ENCODE results near the gene TSPAN14.

TSPAN14 gene

GRCh38 chr10:80502621-80503583 is 48.8 kb downstream of the TSPAN14 start:
- DNase-seq (ENCODE audit: insufficient read length, low spot score) (no peak), FAIRE-seq (no peak)

GRCh38 chr10:80503584-80504157 is 49.6 kb downstream of the TSPAN14 start:
- FAIRE-seq (no peak), DNase-seq (ENCODE audit: insufficient read length, low spot score) (no peak)

DNA sequence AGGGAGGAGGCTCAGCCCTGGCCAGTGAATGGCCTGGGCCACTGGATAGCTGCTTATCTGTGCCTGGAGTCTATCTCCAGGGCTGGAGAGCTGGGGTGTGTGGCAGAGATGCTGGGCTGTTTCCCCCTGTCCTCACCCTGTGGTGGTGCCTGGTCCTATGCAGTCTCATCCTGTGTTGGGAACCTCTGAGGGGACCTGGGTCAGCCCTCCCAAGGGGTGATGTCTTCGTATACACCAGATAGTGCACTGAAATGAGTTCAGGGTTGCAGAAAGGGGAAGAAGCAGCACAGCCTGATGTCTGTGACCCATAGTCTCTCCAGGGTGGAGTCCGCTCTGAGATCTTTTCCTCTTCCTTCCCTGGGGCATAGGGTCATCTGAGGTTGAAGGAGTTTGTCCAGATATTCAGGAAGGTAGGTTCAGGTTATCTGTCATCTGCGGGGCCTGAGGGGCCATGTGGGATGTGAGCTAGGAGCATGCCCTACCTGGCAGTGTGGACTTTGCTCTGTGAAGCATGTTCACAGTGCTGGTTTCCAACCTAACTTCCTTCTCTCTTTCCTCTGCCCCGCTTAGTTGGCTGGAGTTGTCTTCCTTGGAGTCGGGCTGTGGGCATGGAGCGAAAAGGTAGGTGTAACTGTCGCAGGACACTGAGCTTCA is 50.2 kb downstream of the TSPAN14 start:
- FAIRE-seq, result no peak
- DNase-seq (ENCODE audit: insufficient read length, low spot score), result no peak

GRCh38 chr10:80504897-80505465 is 50.9 kb downstream of the TSPAN14 start:
- DNase-seq (ENCODE audit: insufficient read length, low spot score), result no peak
- FAIRE-seq, result no peak

GRCh38 chr10:80506189-80506575 is 52.1 kb downstream of the TSPAN14 start:
- FAIRE-seq (no peak), DNase-seq (ENCODE audit: insufficient read length, low spot score) (peak; percentile 42)

- DNase-seq (ENCODE audit: insufficient read length, low spot score), result no peak
- FAIRE-seq, result no peak
Measured at GRCh38 chr10:80506836-80507487, 52.9 kb downstream of the TSPAN14 start.

- DNase-seq (ENCODE audit: insufficient read length, low spot score) (no peak), FAIRE-seq (no peak)
Measured at GRCh38 chr10:80509108-80509402, 54.9 kb downstream of the TSPAN14 start.

DNA sequence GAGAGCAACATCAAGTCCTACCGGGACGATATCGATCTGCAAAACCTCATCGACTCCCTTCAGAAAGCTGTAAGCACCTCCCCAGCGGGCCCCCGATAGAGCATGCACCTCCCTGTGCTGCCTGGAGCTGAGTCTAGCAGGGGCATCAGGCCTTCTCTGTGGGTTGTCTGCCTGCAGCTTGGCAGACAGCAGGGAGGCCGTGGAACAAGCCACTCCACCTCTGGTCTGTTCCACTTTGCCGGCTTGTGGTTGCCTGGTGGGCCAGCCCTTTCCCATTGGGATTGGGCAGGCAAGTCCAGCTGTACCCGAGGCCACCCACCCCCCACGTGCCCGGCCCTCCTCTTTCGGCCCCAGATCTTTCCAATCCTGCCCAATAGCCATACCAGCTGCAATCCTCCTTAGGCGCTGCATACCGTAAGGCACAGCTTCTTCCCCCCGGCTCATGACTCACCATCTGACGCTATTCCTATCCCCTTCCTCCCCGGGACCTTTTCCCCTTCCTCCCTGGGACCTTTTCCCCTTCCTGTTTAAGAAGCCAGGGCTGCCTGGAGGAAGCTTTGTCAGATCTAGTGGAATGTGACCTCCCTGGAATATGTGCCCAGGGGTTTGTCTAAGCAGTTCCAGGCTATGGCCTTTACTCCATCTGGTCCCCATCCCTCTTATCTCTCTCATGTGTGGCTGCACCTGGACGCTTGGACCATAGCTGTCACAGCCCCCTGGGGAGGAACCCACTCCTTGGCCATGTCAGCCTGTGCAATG is 55.5 kb downstream of the TSPAN14 start:
- peak; percentile 52 for FAIRE-seq
- DNase-seq (ENCODE audit: insufficient read length, low spot score), result peak; percentile 84

- DNase-seq (ENCODE audit: insufficient read length, low spot score), result no peak
- FAIRE-seq, result no peak
Measured at GRCh38 chr10:80512031-80512526, 58.0 kb downstream of the TSPAN14 start.

- FAIRE-seq (no peak), DNase-seq (ENCODE audit: insufficient read length, low spot score) (no peak)
Measured at GRCh38 chr10:80513106-80513505, 59.0 kb downstream of the TSPAN14 start.

GRCh38 chr10:80515511-80515910 is 61.4 kb downstream of the TSPAN14 start:
- DNase-seq (ENCODE audit: insufficient read length, low spot score) (no peak), FAIRE-seq (no peak)

DNA sequence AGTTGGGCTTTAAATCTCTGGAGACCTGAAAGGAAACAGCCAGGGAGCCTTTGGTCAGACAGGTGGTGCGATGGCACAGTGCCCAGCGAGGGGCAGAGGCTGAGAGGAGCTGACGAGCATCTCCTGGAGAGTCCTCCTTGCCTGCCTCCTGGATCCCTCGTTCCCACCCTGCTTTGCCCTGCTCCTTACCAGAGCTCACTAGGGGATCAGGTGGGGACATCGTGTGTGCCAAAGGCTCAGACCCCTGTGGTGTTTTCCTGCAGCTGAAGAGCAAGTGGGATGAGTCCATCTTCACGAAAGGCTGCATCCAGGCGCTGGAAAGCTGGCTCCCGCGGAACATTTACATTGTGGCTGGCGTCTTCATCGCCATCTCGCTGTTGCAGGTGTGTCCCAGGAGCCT is 61.8 kb downstream of the TSPAN14 start:
- FAIRE-seq (no peak), DNase-seq (ENCODE audit: insufficient read length, low spot score) (no peak)

GRCh38 chr10:80516506-80517075 is 62.5 kb downstream of the TSPAN14 start:
- FAIRE-seq (no peak), DNase-seq (ENCODE audit: insufficient read length, low spot score) (no peak)

DNA sequence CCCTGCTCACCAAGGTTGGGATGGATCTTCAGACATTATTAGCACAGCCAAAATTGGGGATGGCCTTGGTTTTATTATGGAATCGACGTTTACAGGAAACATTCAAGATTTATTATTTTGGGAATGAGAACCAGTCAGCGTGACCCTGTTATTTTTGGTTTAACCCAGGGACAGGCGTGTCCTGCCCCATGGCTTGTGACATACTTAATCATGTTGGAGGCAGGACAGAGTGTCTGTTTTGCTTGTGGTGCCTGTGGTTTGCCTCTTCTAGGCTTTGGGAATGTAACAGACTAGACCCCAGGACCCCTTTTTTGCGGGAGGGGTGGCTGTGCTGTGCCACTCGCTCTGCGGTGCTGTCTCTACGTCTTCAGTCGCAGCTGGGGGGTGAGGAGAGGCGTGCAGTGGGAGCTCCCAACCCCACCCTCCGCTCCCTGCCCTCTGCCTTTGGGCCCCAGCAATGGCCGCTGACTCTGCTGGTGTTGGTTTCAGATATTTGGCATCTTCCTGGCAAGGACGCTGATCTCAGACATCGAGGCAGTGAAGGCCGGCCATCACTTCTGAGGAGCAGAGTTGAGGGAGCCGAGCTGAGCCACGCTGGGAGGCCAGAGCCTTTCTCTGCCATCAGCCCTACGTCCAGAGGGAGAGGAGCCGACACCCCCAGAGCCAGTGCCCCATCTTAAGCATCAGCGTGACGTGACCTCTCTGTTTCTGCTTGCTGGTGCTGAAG is 63.5 kb downstream of the TSPAN14 start:
- FAIRE-seq (no peak), DNase-seq (ENCODE audit: insufficient read length, low spot score) (no peak)

DNA sequence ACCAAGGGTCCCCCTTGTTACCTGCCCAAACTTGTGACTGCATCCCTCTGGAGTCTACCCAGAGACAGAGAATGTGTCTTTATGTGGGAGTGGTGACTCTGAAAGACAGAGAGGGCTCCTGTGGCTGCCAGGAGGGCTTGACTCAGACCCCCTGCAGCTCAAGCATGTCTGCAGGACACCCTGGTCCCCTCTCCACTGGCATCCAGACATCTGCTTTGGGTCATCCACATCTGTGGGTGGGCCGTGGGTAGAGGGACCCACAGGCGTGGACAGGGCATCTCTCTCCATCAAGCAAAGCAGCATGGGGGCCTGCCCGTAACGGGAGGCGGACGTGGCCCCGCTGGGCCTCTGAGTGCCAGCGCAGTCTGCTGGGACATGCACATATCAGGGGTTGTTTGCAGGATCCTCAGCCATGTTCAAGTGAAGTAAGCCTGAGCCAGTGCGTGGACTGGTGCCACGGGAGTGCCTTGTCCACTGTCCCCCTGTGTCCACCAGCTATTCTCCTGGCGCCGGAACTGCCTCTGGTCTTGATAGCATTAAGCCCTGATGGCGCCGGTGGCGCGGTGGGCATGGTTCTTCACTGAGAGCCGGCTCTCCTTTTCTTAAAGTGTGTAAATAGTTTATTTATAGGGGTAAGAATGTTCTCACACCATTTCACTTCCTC is 64.2 kb downstream of the TSPAN14 start:
- FAIRE-seq (no peak), DNase-seq (ENCODE audit: insufficient read length, low spot score) (no peak)

- FAIRE-seq (no peak), DNase-seq (ENCODE audit: insufficient read length, low spot score) (no peak)
Measured at GRCh38 chr10:80518807-80519360, 64.8 kb downstream of the TSPAN14 start.

GRCh38 chr10:80519936-80520650 is 66.0 kb downstream of the TSPAN14 start:
- DNase-seq (ENCODE audit: insufficient read length, low spot score) (no peak), FAIRE-seq (no peak)
